Measurements from ENCODE around the gene THAP10. TPM values are rescaled to one million over a fixed set of nuclear protein-coding genes. Genes with fewer than 3 reads are reported as not detected.
"Not testable (repeated sequence)": the region's sequence is repeated elsewhere in the genome, so short reads cannot be mapped to it uniquely, and the experiment has no call there.

The THAP10 gene
- 1 to 10 TPM; 2.0 to 7.1 (median 5.3) TPM for total RNA-seq

GRCh38 chr15:70892002-70892911 is at the start of gene THAP10, which contains the start of gene LRRC49:
TSS of gene THAP10 (minus strand) at chr15:70892433. CDS start at chr15:70892272, 161 bp downstream.
TSS of gene LRRC49 (plus strand) at chr15:70892826. CDS start at chr15:70892895, 69 bp downstream.
- in situ Hi-C loops (cut with MboI; ENCODE audit: low pct_unique_long_range_greater_than_20kb in 2 of 9, low sequenced_read_pairs in 9 of 9, unreplicated experiment in 9 of 9) = loop anchor here in 1 of 9 experiments (25.0 kb wide), 1 partner anchor 545 kb away; no protein-coding TSS in a partner anchor
- peak within 1 kb of the TSS; percentile 92 to 98 for H3K27ac ChIP-seq
- 0% methylated on average over 1 to 13 of the region's 61 CpGs; no CpG with 5 or more reads in 4 of the 10 experiments for WGBS, 10 experiments
- peaks cover 12 to 13% of the 10 kb centered on the region in 2 donors for H3K4me1 ChIP-seq (replicated peaks in 1 of 2)
- ATAC-seq (replicated peaks in 6 of 8) = peak; percentile 95 to 97 (median 96)
- peak within 1 kb of the TSS; percentile 60 to 81 (median 79) for H3K4me3 ChIP-seq

GRCh38 chr15:70936326-70936725 is 44.1 kb upstream of the THAP10 start:
- peak in 2 of 8 experiments; percentile 42 to 68 for ATAC-seq (replicated peaks in 6 of 8)
- H3K27ac ChIP-seq = no peak overlapping the region
- H3K4me3 ChIP-seq = no peak overlapping the region
- WGBS, 10 experiments = 48 to 88% (median 67%) methylated on average over 2 to 4 of the region's 4 CpGs; no CpG with 5 or more reads in 3 of the 10 experiments
- in situ Hi-C loops (cut with MboI; ENCODE audit: low pct_unique_long_range_greater_than_20kb in 2 of 9, low sequenced_read_pairs in 9 of 9, unreplicated experiment in 9 of 9) = no loop called here
- peaks cover 0 to 3% of the 10 kb centered on the region in 2 donors for H3K4me1 ChIP-seq (replicated peaks in 1 of 2)

GRCh38 chr15:70935631-70936030 is 43.4 kb upstream of the THAP10 start:
- in situ Hi-C loops (cut with MboI; ENCODE audit: low pct_unique_long_range_greater_than_20kb in 2 of 9, low sequenced_read_pairs in 9 of 9, unreplicated experiment in 9 of 9) = no loop called here
- no peak overlapping the region for H3K4me3 ChIP-seq
- no peak for ATAC-seq (replicated peaks in 6 of 8)
- H3K27ac ChIP-seq = no peak overlapping the region
- WGBS, 10 experiments = 0 to 100% (median 78%) methylated on average over 1 to 3 of the region's 3 CpGs
- H3K4me1 ChIP-seq (replicated peaks in 1 of 2) = peaks cover 0 to 3% of the 10 kb centered on the region in 2 donors

- in situ Hi-C loops (cut with MboI; ENCODE audit: low pct_unique_long_range_greater_than_20kb in 2 of 9, low sequenced_read_pairs in 9 of 9, unreplicated experiment in 9 of 9) = no loop called here
Observed at GRCh38 chr15:70933411-70933810, 41.2 kb upstream of the THAP10 start.

GRCh38 chr15:70932397-70932796 is 40.2 kb upstream of the THAP10 start:
- in situ Hi-C loops (cut with MboI; ENCODE audit: low pct_unique_long_range_greater_than_20kb in 2 of 9, low sequenced_read_pairs in 9 of 9, unreplicated experiment in 9 of 9) = no loop called here
- 57 to 100% (median 91%) methylated on average over 1 to 2 of the region's 2 CpGs; no CpG with 5 or more reads in 1 of the 10 experiments for WGBS, 10 experiments
- H3K27ac ChIP-seq = no peak overlapping the region

More at GRCh38 chr15:70933411-70933810, 41.2 kb upstream of the THAP10 start:
- 50 to 90% (median 63%) methylated on average over 2 to 3 of the region's 3 CpGs; no CpG with 5 or more reads in 1 of the 10 experiments for WGBS, 10 experiments
- Histone ChIP-seq H3K4me3 (no peak overlapping the region), H3K4me1 (replicated peaks in 1 of 2) (peaks cover 0 to 3% of the 10 kb centered on the region in 2 donors), H3K27ac (no peak overlapping the region)
- ATAC-seq (replicated peaks in 6 of 8) = no peak

GRCh38 chr15:70931821-70932220 is 39.6 kb upstream of the THAP10 start:
- Histone ChIP-seq H3K4me3 (no peak overlapping the region), H3K27ac (no peak overlapping the region), H3K4me1 (replicated peaks in 1 of 2) (peaks cover 0 to 3% of the 10 kb centered on the region in 2 donors)
- ATAC-seq (replicated peaks in 6 of 8) = no peak
- in situ Hi-C loops (cut with MboI; ENCODE audit: low pct_unique_long_range_greater_than_20kb in 2 of 9, low sequenced_read_pairs in 9 of 9, unreplicated experiment in 9 of 9) = no loop called here

More at GRCh38 chr15:70932397-70932796, 40.2 kb upstream of the THAP10 start:
- no peak for ATAC-seq (replicated peaks in 6 of 8)
- Histone ChIP-seq H3K4me3 (no peak overlapping the region), H3K4me1 (replicated peaks in 1 of 2) (peaks cover 0 to 3% of the 10 kb centered on the region in 2 donors)

GRCh38 chr15:70926914-70927313 is 34.7 kb upstream of the THAP10 start:
- H3K4me3 ChIP-seq; H3K27ac ChIP-seq; H3K4me1 ChIP-seq (replicated peaks in 1 of 2); in situ Hi-C loops (cut with MboI; ENCODE audit: low pct_unique_long_range_greater_than_20kb in 2 of 9, low sequenced_read_pairs in 9 of 9, unreplicated experiment in 9 of 9); ATAC-seq (replicated peaks in 6 of 8): not testable (repeated sequence)
- 80 to 100% (median 92%) methylated on average over 1 of the region's 1 CpG; no CpG with 5 or more reads in 6 of the 10 experiments for WGBS, 10 experiments

GRCh38 chr15:70923311-70924080 is 31.3 kb upstream of the THAP10 start:
- no peak for ATAC-seq (replicated peaks in 6 of 8)
- Histone ChIP-seq H3K4me1 (replicated peaks in 1 of 2) (no peaks in the 10 kb centered on the region), H3K4me3 (no peak overlapping the region), H3K27ac (no peak overlapping the region)
- WGBS, 10 experiments = 85 to 100% (median 93%) methylated on average over 1 to 2 of the region's 2 CpGs
- in situ Hi-C loops (cut with MboI; ENCODE audit: low pct_unique_long_range_greater_than_20kb in 2 of 9, low sequenced_read_pairs in 9 of 9, unreplicated experiment in 9 of 9) = no loop called here

GRCh38 chr15:70922119-70922518 is 29.9 kb upstream of the THAP10 start:
- Histone ChIP-seq H3K27ac (no peak overlapping the region), H3K4me3 (no peak overlapping the region), H3K4me1 (replicated peaks in 1 of 2) (no peaks in the 10 kb centered on the region)
- 63 to 100% (median 95%) methylated on average over 2 of the region's 2 CpGs; no CpG with 5 or more reads in 1 of the 10 experiments for WGBS, 10 experiments
- no peak for ATAC-seq (replicated peaks in 6 of 8)
- in situ Hi-C loops (cut with MboI; ENCODE audit: low pct_unique_long_range_greater_than_20kb in 2 of 9, low sequenced_read_pairs in 9 of 9, unreplicated experiment in 9 of 9) = no loop called here

GRCh38 chr15:70920981-70921696 is 28.9 kb upstream of the THAP10 start:
- in situ Hi-C loops (cut with MboI; ENCODE audit: low pct_unique_long_range_greater_than_20kb in 2 of 9, low sequenced_read_pairs in 9 of 9, unreplicated experiment in 9 of 9) = no loop called here
- Histone ChIP-seq H3K4me1 (replicated peaks in 1 of 2) (no peaks in the 10 kb centered on the region), H3K27ac (no peak overlapping the region), H3K4me3 (no peak overlapping the region)
- no peak for ATAC-seq (replicated peaks in 6 of 8)
- 0 to 83% (median 67%) methylated on average over 1 of the region's 1 CpG; no CpG with 5 or more reads in 3 of the 10 experiments for WGBS, 10 experiments

GRCh38 chr15:70917955-70918354 is 25.7 kb upstream of the THAP10 start:
- H3K4me3 ChIP-seq = no peak overlapping the region
- 78 to 100% (median 95%) methylated on average over 1 to 4 of the region's 6 CpGs; no CpG with 5 or more reads in 4 of the 10 experiments for WGBS, 10 experiments
- in situ Hi-C loops (cut with MboI; ENCODE audit: low pct_unique_long_range_greater_than_20kb in 2 of 9, low sequenced_read_pairs in 9 of 9, unreplicated experiment in 9 of 9) = no loop called here

GRCh38 chr15:70916531-70916930 is 24.3 kb upstream of the THAP10 start:
- Histone ChIP-seq H3K4me3 (no peak overlapping the region), H3K4me1 (replicated peaks in 1 of 2) (no peaks in the 10 kb centered on the region), H3K27ac (no peak overlapping the region)
- in situ Hi-C loops (cut with MboI; ENCODE audit: low pct_unique_long_range_greater_than_20kb in 2 of 9, low sequenced_read_pairs in 9 of 9, unreplicated experiment in 9 of 9) = no loop called here
- no peak for ATAC-seq (replicated peaks in 6 of 8)
- 90 to 95% methylated on average over 2 to 7 of the region's 10 CpGs; no CpG with 5 or more reads in 8 of the 10 experiments for WGBS, 10 experiments

More at GRCh38 chr15:70917955-70918354, 25.7 kb upstream of the THAP10 start:
- ATAC-seq (replicated peaks in 6 of 8) = no peak
- H3K4me1 ChIP-seq (replicated peaks in 1 of 2) = no peaks in the 10 kb centered on the region
- no peak overlapping the region for H3K27ac ChIP-seq

Data from motor neuron (in vitro differentiated cells).